ENCODE data around the gene TMEM88. TPM values are rescaled to one million over a fixed set of nuclear protein-coding genes. Genes with fewer than 3 reads are reported as not detected.

TMEM88 gene
- total and polyA plus RNA-seq, 2 of the 13 experiments (the other 11 are each of a cell fraction or from before 2014, with no cell fraction given): 0.31 to 0.66 TPM

DNA sequence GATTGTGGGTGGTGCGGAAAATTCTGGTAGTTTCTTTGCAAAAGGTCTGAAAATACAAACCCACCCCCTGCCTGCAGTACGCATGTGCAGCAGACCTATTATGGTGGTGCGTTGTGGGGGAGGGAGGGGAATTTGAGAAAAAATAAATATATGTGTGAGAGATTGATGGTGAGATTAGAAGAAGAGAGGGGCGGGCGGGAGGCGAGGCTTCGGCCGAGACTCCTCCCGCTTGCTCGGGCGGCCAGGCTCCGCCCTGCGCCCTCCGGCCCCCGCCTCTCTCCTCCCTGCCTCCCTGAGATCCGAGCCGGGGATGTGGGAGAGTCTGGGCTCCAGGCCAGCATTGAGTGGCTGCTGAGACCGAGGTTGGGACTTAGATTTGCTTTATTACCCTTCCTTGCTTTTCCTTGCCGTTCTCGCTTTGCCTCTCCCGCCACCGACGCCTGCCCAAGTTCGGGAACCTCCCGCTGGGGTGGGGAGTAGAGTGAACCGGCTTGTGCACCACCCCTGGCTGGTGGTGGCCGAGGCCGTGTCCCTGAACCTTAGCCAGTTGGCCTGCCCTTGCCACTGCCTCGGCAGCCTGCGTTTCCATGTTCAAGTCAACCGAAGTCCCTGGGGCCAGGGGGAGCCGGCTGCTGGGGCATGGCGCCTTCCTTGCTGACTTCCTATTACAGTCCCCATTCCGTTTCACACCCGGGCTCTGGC, 32.8 kb downstream of the TMEM88 start:
- peak overlapping the region; percentile 48 for H2AFZ ChIP-seq (ENCODE audit: low read length)
- TF ChIP-seq ZNF616 (CRISPR knock-in tag; IDR thresholded peaks at IDR 0.05; ENCODE audit: low read depth): no peak
- TF ChIP-seq, protein P1, sequence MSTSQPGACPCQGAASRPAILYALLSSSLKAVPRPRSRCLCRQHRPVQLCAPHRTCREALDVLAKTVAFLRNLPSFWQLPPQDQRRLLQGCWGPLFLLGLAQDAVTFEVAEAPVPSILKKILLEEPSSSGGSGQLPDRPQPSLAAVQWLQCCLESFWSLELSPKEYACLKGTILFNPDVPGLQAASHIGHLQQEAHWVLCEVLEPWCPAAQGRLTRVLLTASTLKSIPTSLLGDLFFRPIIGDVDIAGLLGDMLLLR (CRISPR knock-in tag; IDR thresholded peaks at IDR 0.05): no peak
- no peak; the same call in 1 of the 2 replicates for TF ChIP-seq NCOR1 (IDR thresholded peaks at IDR 0.05; ENCODE audit: borderline replicate concordance, low read length)
- TF ChIP-seq, protein P2, sequence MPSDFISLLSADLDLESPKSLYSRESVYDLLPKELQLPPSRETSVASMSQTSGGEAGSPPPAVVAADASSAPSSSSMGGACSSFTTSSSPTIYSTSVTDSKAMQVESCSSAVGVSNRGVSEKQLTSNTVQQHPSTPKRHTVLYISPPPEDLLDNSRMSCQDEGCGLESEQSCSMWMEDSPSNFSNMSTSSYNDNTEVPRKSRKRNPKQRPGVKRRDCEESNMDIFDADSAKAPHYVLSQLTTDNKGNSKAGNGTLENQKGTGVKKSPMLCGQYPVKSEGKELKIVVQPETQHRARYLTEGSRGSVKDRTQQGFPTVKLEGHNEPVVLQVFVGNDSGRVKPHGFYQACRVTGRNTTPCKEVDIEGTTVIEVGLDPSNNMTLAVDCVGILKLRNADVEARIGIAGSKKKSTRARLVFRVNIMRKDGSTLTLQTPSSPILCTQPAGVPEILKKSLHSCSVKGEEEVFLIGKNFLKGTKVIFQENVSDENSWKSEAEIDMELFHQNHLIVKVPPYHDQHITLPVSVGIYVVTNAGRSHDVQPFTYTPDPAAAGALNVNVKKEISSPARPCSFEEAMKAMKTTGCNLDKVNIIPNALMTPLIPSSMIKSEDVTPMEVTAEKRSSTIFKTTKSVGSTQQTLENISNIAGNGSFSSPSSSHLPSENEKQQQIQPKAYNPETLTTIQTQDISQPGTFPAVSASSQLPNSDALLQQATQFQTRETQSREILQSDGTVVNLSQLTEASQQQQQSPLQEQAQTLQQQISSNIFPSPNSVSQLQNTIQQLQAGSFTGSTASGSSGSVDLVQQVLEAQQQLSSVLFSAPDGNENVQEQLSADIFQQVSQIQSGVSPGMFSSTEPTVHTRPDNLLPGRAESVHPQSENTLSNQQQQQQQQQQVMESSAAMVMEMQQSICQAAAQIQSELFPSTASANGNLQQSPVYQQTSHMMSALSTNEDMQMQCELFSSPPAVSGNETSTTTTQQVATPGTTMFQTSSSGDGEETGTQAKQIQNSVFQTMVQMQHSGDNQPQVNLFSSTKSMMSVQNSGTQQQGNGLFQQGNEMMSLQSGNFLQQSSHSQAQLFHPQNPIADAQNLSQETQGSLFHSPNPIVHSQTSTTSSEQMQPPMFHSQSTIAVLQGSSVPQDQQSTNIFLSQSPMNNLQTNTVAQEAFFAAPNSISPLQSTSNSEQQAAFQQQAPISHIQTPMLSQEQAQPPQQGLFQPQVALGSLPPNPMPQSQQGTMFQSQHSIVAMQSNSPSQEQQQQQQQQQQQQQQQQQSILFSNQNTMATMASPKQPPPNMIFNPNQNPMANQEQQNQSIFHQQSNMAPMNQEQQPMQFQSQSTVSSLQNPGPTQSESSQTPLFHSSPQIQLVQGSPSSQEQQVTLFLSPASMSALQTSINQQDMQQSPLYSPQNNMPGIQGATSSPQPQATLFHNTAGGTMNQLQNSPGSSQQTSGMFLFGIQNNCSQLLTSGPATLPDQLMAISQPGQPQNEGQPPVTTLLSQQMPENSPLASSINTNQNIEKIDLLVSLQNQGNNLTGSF (CRISPR knock-in tag; IDR thresholded peaks at IDR 0.05): no peak
- peak; percentile 79 for TF ChIP-seq ZSCAN25 (CRISPR knock-in tag; IDR thresholded peaks at IDR 0.05)
- peak; percentile 53; the same call in 1 of the 2 replicates for TF ChIP-seq ZNF446 (CRISPR knock-in tag; IDR thresholded peaks at IDR 0.05)
- TF ChIP-seq GRHL1 (CRISPR knock-in tag; conservative IDR thresholded peaks at IDR 0.05): no peak
- peak; percentile 50; the same call in 1 of the 2 replicates for TF ChIP-seq SIN3A (IDR thresholded peaks at IDR 0.05; ENCODE audit: borderline replicate concordance, low read depth, low read length)
- no peak for TF ChIP-seq RAD21 (CRISPR knock-in tag; IDR thresholded peaks at IDR 0.05)
- TF ChIP-seq SOX6 (IDR thresholded peaks at IDR 0.05): no peak
- peak; percentile 67 for TF ChIP-seq SOX6 (CRISPR knock-in tag; IDR thresholded peaks at IDR 0.05)
- TF ChIP-seq HES4 (CRISPR knock-in tag; IDR thresholded peaks at IDR 0.05; ENCODE audit: borderline replicate concordance): 0 out of 2 replicates have a peak, but pooled peaks have one; percentile 63
- TF ChIP-seq KLF15 (CRISPR knock-in tag; IDR thresholded peaks at IDR 0.05; ENCODE audit: borderline replicate concordance): no peak
- no peak for TF ChIP-seq ZNF143 (CRISPR knock-in tag; IDR thresholded peaks at IDR 0.05)
- peak; percentile 25; the same call in 1 of the 2 replicates for TF ChIP-seq ZMYM3 (CRISPR knock-in tag; IDR thresholded peaks at IDR 0.05)
- TF ChIP-seq TBL1XR1 (IDR thresholded peaks at IDR 0.05; ENCODE audit: borderline replicate concordance, low read length, partially characterized antibody): peak; percentile 52
- TF ChIP-seq ZNF83 (CRISPR knock-in tag; IDR thresholded peaks at IDR 0.05; ENCODE audit: borderline replicate concordance): peak; percentile 72; the same call in 1 of the 2 replicates

More for the DNA sequence above, 32.8 kb downstream of the TMEM88 start:
- no peaks in the 10 kb centered on the region for H3K36me3 ChIP-seq (replicated peaks in 1 of 2; ENCODE audit: control insufficient read depth in 1 of 2, insufficient read depth in 2 of 2, low read length in 2 of 2)
- TSS peak; percentile 84 for BruUV-seq (replicated peaks)
- 1% methylated on average over 23 of the region's 35 CpGs for WGBS (ENCODE audit: low lambda C conversion rate)
- DNase-seq (ENCODE audit: low spot score) (peak; percentile 66), ATAC-seq (peak; percentile 80), FAIRE-seq (no peak)
- in situ Hi-C loops (cut with HindIII; ENCODE audit: extremely low pct_ligation_motif_present, low pct_unique_long_range_greater_than_20kb): no loop called here
- ChIA-PET CTCF (ENCODE audit: low intra/inter-chr PET ratio, low total read pairs) (interaction anchor here (1.9 kb wide), 1 partner anchor 26 kb away, joined by 5 read pairs; no protein-coding TSS in a partner anchor), POLR2A (no interaction called here)
- peaks cover 1 to 17% of the 10 kb centered on the region in 2 experiments; a peak in 2 of 5 replicates for H3K27me3 ChIP-seq (ENCODE audit: control insufficient read depth in 1 of 2, insufficient read depth in 2 of 2, low read length in 2 of 2)
- H3K9me3 ChIP-seq (ENCODE audit: low read length): no peaks in the 10 kb centered on the region
- intact Hi-C loops (cut with micrococcal nuclease; ENCODE audit: unreplicated experiment): no loop called here
- H3K79me2 ChIP-seq (ENCODE audit: insufficient read depth, low read length): no peaks in the 10 kb centered on the region
- peak overlapping the region; percentile 69 for H3K27ac ChIP-seq (ENCODE audit: extremely low read length, insufficient read depth, low read length)
- peak overlapping the region; percentile 92 for H3K4me2 ChIP-seq (ENCODE audit: low read depth, low read length)
- H3K9ac ChIP-seq (ENCODE audit: insufficient read depth, low read depth, low read length): peak overlapping the region; percentile 63
- peaks cover 44% of the 10 kb centered on the region for H3K4me1 ChIP-seq (ENCODE audit: insufficient read depth, low read length)
- H3K4me3 ChIP-seq (replicated peaks in 1 of 3; ENCODE audit: insufficient read depth in 1 of 3, low read depth in 2 of 3, low read length in 3 of 3): peak overlapping the region; percentile 45 to 76 (median 68)
- no peaks in the 10 kb centered on the region for H4K20me1 ChIP-seq (ENCODE audit: insufficient read depth, low read length)

Data from HepG2 (cell line).